Uterus (tissue), 4 donors: ENCODE data around the gene PPM1K. TPM values are rescaled to one million over a fixed set of nuclear protein-coding genes. Genes with fewer than 3 reads are reported as not detected.

Experiments
- DNase-seq, 2 donors: peaks; one replicate each; pipeline ENCODE4 v3.0.0-alpha.2; 2019 to 2020
- H3K27ac ChIP-seq, 2 donors: fragments of 200-600 bp; sonication (generic); 1 replicate in 1 of 2; 2 replicates in 1 of 2; pipeline ENCODE4 v1.5.1; 2016 to 2018
- H3K27me3 ChIP-seq, 2 donors: fragments of 200-600 bp; sonication (generic); one replicate each; pipeline ENCODE4 v1.5.1; 2018 to 2019; ENCODE audit warnings: control low read depth in 1 of 2
- H3K36me3 ChIP-seq, 2 donors: fragments of 200-600 bp; sonication (generic); one replicate each; pipeline ENCODE4 v1.5.1; 2019; ENCODE audit warnings: control low read depth in 1 of 2
- H3K4me1 ChIP-seq, 2 donors: fragments of 200-600 bp; sonication (generic); one replicate each; pipeline ENCODE4 v1.5.1; 2018 to 2019; ENCODE audit warnings: control low read depth in 1 of 2
- H3K4me3 ChIP-seq, 2 donors: fragments of 200-600 bp; sonication (generic); 1 replicate in 1 of 2; 2 replicates in 1 of 2; pipeline ENCODE4 v1.5.1; 2018 to 2019; ENCODE audit warnings: mild to moderate bottlenecking in 1 of 2
- H3K9me3 ChIP-seq, 2 donors: fragments of 200-600 bp; sonication (generic); one replicate each; pipeline ENCODE4 v1.5.1; 2019; ENCODE audit warnings: control low read depth in 1 of 2
- CTCF ChIP-seq, 4 experiments: fragments of 200-600 bp in 2 of 4; fragments of 450-650 bp in 2 of 4; sonication (generic) in 2 of 4; IDR thresholded peaks; one replicate each; pipeline ENCODE4 v1.5.1; 2016 to 2019; ENCODE audit warnings: antibody characterized with exemption in 4 of 4, mild to moderate bottlenecking in 2 of 4, moderate library complexity in 1 of 4
- POLR2A ChIP-seq, 2 donors: fragments of 450-650 bp; IDR thresholded peaks; one replicate each; pipeline ENCODE4 v1.6.1; 2016; ENCODE audit warnings: antibody characterized with exemption in 2 of 2, mild to moderate bottlenecking in 1 of 2, moderate library complexity in 1 of 2
- intact Hi-C: fragments of 100-400 bp; cut with DNase I; formaldehyde crosslinking; loops from one replicate; pipeline ENCODE4 v1.15.1; 2023; ENCODE audit warnings: low total_unique reads
- total RNA-seq, 4 donors: library from RNA; depleted of rRNA in 3 of 4; stranded (reverse); fragments of >200 nt in 3 of 4; gene quantifications; one replicate each; pipeline versions ENCODE4 v1.1.0 to v1.2.4, GENCODE V29; 2014 to 2023
- donor health status: DM: yes; HTN: yes; CAD: no.

PPM1K gene
- total RNA-seq, 4 donors from 2014 or later, result 64.7 to 159 (median 83.0) TPM

DNA sequence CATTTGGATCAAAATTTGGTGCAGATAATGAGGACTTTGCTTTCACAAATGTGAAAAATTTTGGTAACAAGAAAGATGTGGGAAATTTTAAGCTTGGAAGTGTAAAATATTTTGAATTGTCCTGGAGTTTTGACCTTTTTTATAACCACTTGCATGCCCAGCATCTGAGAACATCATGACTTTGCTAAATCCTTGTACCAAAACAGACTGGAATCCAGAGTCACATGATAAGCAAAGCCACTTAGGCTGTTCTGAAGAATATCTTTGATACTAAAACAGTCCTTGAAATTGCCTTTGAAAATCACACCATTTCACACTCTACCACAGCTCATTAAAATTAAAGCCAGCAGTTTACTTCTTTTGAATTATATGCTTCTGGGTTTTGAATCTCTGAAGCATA lies 2.5 kb upstream of the PPM1K start:
- H3K4me1 ChIP-seq, result no peaks in the 10 kb centered on the region
- no peak for DNase-seq
- H3K27me3 ChIP-seq, result no peaks in the 10 kb centered on the region
- intact Hi-C loops, result no loop called here
- no peak overlapping the region for H3K4me3 ChIP-seq
- H3K9me3 ChIP-seq, result no peaks in the 10 kb centered on the region
- H3K27ac ChIP-seq, result peak overlapping the region; percentile 99 to 100
- H3K36me3 ChIP-seq, result no peaks in the 10 kb centered on the region
- TF ChIP-seq POLR2A (IDR thresholded peaks at IDR 0.05) (no peak), CTCF (IDR thresholded peaks at IDR 0.05) (no peak)

- Histone ChIP-seq H3K36me3 (no peaks in the 10 kb centered on the region), H3K27ac (peak overlapping the region; percentile 99 to 100), H3K4me1 (peaks cover 0 to 4% of the 10 kb centered on the region in 2 donors), H3K4me3 (peak overlapping the region; percentile 49 to 53), H3K27me3 (no peaks in the 10 kb centered on the region), H3K9me3 (no peaks in the 10 kb centered on the region)
- no peak for TF ChIP-seq CTCF (IDR thresholded peaks at IDR 0.05)
- intact Hi-C loops, result no loop called here
- DNase-seq, result no peak
These were observed 883 bp upstream of the PPM1K start for GRCh38 chr4:88285235-88285653.

DNA sequence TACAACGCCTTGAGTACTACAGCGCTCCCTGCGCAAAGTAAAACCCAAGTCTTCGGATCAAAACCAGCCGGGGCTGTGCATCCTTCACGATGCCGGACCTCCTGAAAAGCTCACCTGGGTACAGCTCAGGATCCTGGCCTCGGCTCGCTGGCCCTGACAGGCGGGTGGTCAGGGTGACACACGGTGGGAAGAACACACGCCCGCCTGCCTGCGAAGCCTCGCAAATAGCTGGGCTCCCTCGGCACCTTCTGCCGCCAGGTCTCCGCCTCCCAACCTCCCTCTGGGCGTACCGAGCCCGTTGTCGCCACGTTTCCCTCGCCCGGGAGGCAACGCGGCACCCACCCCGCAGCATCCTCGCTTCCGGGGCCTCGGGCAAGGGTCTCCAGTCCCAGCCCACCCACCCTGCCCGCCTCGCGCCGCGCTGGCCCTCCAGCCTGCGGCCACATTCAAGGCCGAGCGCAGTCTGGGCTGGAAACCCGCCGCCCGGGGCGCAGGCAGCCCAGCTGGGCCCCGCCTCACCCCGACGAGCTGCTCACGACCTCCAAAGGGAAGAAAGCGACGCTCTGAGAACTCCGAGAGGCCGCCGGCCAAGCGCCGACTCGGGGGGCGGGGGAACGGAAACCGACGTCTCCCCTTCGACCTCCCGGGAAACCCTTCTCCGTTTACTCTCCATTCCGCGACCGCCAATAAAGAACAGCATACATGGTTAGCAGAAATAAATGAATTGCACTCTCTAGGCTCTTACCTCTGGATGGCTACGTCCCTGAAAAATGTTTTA lies 511 bp downstream of the PPM1K start:
- Histone ChIP-seq H3K4me3 (peak overlapping the region; percentile 66 to 77), H3K36me3 (no peaks in the 10 kb centered on the region), H3K27me3 (no peaks in the 10 kb centered on the region), H3K4me1 (peaks cover 0 to 6% of the 10 kb centered on the region in 2 donors), H3K27ac (peak overlapping the region; percentile 99 to 100), H3K9me3 (no peaks in the 10 kb centered on the region)
- no peak for TF ChIP-seq CTCF (IDR thresholded peaks at IDR 0.05)
- peak in 1 of 2 donors; percentile 1 for TF ChIP-seq POLR2A (IDR thresholded peaks at IDR 0.05)
- intact Hi-C loops, result no loop called here
- peak; percentile 69 to 71 for DNase-seq

GRCh38 chr4:88280228-88280795 lies 4.0 kb downstream of the PPM1K start:
- intact Hi-C loops, result no loop called here
- Histone ChIP-seq H3K4me1 (peaks cover 0 to 11% of the 10 kb centered on the region in 2 donors), H3K27ac (peak overlapping the region; percentile 99 to 100), H3K36me3 (no peaks in the 10 kb centered on the region), H3K27me3 (no peaks in the 10 kb centered on the region), H3K9me3 (no peaks in the 10 kb centered on the region), H3K4me3 (no peak overlapping the region)
- no peak for DNase-seq
- TF ChIP-seq POLR2A (IDR thresholded peaks at IDR 0.05), result no peak
- TF ChIP-seq CTCF (IDR thresholded peaks at IDR 0.05), result no peak

- TF ChIP-seq CTCF (IDR thresholded peaks at IDR 0.05) (no peak), POLR2A (IDR thresholded peaks at IDR 0.05) (no peak)
- peaks cover 0 to 20% of the 10 kb centered on the region in 2 donors for H3K4me1 ChIP-seq
These were observed 6.6 kb downstream of the PPM1K start for GRCh38 chr4:88277711-88278225.

More at GRCh38 chr4:88277711-88278225, 6.6 kb downstream of the PPM1K start:
- Histone ChIP-seq H3K36me3 (no peaks in the 10 kb centered on the region), H3K27me3 (no peaks in the 10 kb centered on the region), H3K4me3 (no peak overlapping the region), H3K27ac (no peak overlapping the region), H3K9me3 (no peaks in the 10 kb centered on the region)
- DNase-seq, result no peak
- intact Hi-C loops, result no loop called here
